NCI-H82 treated with DMSO at 0.1 percent for 48 hours (cell line): ENCODE data around the gene MLEC.
A peak's percentile ranks its signal among the peaks of the same experiment; 100 is the strongest.

Source experiments
- DNase-seq: peaks from one replicate; lab custom pipeline; 2025; ENCODE audit not compliant: unreplicated experiment; lab: John Stamatoyannopoulos, UW

The MLEC gene

GRCh38 chr12:120686690-120687577, at the start of gene MLEC:
TSS of gene MLEC (plus strand) at chr12:120687149. CDS start at chr12:120687297, 148 bp downstream.
- DNase-seq, result peak; percentile 94

- DNase-seq, result no peak
Observed at GRCh38 chr12:120639771-120640721, 46.9 kb upstream of the MLEC start, which contains the start of gene CABP1. TSS of gene CABP1 (plus strand) at chr12:120640626. CDS start at chr12:120640686, 60 bp downstream.

GRCh38 chr12:120640861-120641833, 45.8 kb upstream of the MLEC start:
- no peak for DNase-seq

GRCh38 chr12:120642121-120642520, 44.8 kb upstream of the MLEC start:
- no peak for DNase-seq

- DNase-seq, result no peak
Observed at GRCh38 chr12:120642826-120643225, 44.1 kb upstream of the MLEC start.

GRCh38 chr12:120643574-120643973, 43.4 kb upstream of the MLEC start:
- DNase-seq, result no peak

- no peak for DNase-seq
Observed at GRCh38 chr12:120646044-120646443, 40.9 kb upstream of the MLEC start.

GRCh38 chr12:120647375-120647755, 39.6 kb upstream of the MLEC start:
- no peak for DNase-seq

GRCh38 chr12:120649442-120650232, 37.3 kb upstream of the MLEC start:
- DNase-seq, result no peak

GRCh38 chr12:120650233-120650690, 36.7 kb upstream of the MLEC start:
- peak; percentile 80 for DNase-seq

- DNase-seq, result peak; percentile 52
Observed at GRCh38 chr12:120651821-120652220, 35.1 kb upstream of the MLEC start.

GRCh38 chr12:120652656-120653435, 34.1 kb upstream of the MLEC start:
- no peak for DNase-seq

GRCh38 chr12:120653611-120654010, 33.3 kb upstream of the MLEC start:
- no peak for DNase-seq

GRCh38 chr12:120654656-120655055, 32.3 kb upstream of the MLEC start:
- no peak for DNase-seq

GRCh38 chr12:120656008-120656407, 30.9 kb upstream of the MLEC start:
- no peak for DNase-seq

GRCh38 chr12:120658286-120659150, 28.4 kb upstream of the MLEC start:
- no peak for DNase-seq

- DNase-seq, result no peak
Observed at GRCh38 chr12:120659151-120659525, 27.8 kb upstream of the MLEC start.

GRCh38 chr12:120661432-120661831, 25.5 kb upstream of the MLEC start:
- DNase-seq, result no peak
